Activated naive CD8-positive, alpha-beta T cell treated with anti-CD3 and anti-CD28 coated beads, Interleukin-2, amount 50 U/mL, for 24 hours (primary cell): ENCODE measurements around the gene SRBD1.

Source experiments
- ATAC-seq: fragments of 150-1000 bp; cut with Tn5 transposase; one replicate; pipeline ENCODE4 v1.10.0; 2021
- DNase-seq: peaks from one replicate; pipeline ENCODE4 v3.0.0; 2021
- H3K27ac Mint-ChIP-seq: one replicate; pipeline ENCODE4 v1.8.0; 2021; ENCODE audit warnings: mild to moderate bottlenecking, mixed read lengths
- H3K27me3 Mint-ChIP-seq: one replicate; pipeline ENCODE4 v1.8.0; 2021; ENCODE audit warnings: mixed read lengths
- H3K36me3 Mint-ChIP-seq: one replicate; pipeline ENCODE4 v1.8.0; 2021; ENCODE audit warnings: low read depth, mixed read lengths
- H3K4me1 Mint-ChIP-seq: one replicate; pipeline ENCODE4 v1.8.0; 2021; ENCODE audit warnings: mixed read lengths
- H3K4me3 Mint-ChIP-seq: one replicate; pipeline ENCODE4 v1.8.0; 2021; ENCODE audit warnings: mild to moderate bottlenecking, moderate library complexity, mixed read lengths
- H3K9me3 Mint-ChIP-seq: one replicate; pipeline ENCODE4 v1.8.0; 2021; ENCODE audit warnings: mixed read lengths

SRBD1 gene

DNA sequence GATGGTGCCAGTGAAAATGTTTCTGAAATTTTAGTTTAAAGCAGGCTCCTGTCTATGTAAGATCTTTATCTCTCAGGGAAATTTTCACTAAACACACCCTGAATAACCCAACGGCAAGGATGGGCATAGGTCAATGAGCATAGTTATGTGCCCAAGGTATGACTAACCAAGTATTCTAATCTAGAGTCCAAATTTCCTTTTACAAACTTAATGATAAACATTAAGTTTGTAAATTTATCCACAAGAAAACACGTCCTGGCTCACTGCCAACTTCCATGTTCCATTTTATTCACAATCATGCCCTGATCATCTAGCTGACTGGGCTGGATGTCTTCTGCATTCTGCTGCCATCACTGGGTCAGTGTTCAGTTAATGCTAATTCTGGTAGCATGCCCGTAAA is 151.2 kb downstream of the SRBD1 start:
- Mint-ChIP-seq H3K27me3 (no peaks in the 10 kb centered on the region), H3K36me3 (peaks cover 18% of the 10 kb centered on the region), H3K9me3 (no peaks in the 10 kb centered on the region), H3K4me1 (no peaks in the 10 kb centered on the region), H3K27ac (no peak overlapping the region), H3K4me3 (no peak overlapping the region)
- DNase-seq: no peak
- no peak for ATAC-seq

DNA sequence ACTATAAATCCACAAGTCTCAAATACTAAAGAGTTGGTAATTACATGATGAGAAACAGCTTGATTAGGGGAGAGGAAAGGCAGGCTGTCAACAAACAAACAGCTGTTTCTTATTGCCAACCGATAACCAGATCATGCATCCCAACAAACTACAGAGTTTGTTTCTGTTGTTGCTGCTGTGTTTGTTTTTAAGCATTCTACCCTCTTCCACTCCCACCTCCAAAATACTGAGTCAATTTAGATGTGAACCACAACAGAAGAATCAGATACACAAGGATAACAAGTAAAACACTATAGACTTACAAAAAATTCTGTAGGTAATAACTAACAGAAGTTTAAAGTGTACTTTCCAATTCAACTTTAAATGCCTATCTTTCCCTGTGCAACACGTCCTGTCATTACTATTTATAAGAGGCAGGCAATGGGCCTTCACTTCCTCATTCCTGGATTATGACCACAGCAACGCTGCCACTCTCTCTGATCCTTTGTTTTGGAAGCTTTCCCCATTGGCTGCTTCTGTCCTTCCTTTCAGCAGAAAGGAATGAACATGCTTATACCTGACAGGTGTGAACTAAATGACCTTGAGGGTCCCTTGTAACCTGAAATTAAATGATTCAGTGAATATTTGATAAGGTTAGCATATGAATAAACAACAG is 152.0 kb downstream of the SRBD1 start:
- no peaks in the 10 kb centered on the region for H3K4me1 Mint-ChIP-seq
- no peaks in the 10 kb centered on the region for H3K27me3 Mint-ChIP-seq
- no peak overlapping the region for H3K4me3 Mint-ChIP-seq
- peaks cover 18% of the 10 kb centered on the region for H3K36me3 Mint-ChIP-seq
- H3K9me3 Mint-ChIP-seq: no peaks in the 10 kb centered on the region
- DNase-seq (no peak), ATAC-seq (no peak)
- no peak overlapping the region for H3K27ac Mint-ChIP-seq

DNA sequence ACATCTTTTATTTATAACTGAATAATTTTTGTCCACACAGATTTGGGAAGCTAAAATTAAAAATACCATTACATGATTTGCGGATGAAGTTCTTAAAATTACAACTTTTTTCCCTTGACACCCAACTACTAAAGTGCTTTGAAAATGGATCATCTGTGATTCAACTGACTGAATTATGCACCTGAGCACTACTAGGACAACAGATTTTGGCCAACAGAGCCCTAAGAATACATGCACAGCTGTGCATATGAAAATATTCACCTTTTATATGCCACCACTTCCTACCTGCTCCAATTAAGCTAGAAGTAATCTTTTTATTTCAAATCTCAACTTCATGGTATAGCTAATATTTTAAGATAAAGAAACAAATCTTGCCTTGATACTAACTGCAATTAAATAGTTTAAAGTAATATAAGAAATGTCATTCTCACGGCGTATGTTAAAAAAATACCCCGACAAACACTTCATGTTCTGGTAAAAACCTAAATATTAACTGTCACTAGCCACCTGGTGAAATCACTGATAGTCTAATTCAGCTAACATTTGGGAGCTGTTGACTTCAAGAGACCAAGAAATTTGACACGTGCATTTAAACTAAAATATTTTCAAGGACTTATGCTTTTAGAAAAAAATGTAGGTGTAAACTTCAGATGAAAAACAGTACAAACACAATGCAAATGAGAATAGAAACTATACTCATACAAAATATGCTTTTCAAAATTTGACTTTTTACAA is 153.7 kb downstream of the SRBD1 start:
- Mint-ChIP-seq H3K4me1 (no peaks in the 10 kb centered on the region), H3K36me3 (peaks cover 14% of the 10 kb centered on the region), H3K27ac (no peak overlapping the region), H3K4me3 (no peak overlapping the region), H3K27me3 (no peaks in the 10 kb centered on the region), H3K9me3 (no peaks in the 10 kb centered on the region)
- ATAC-seq (no peak), DNase-seq (no peak)

DNA sequence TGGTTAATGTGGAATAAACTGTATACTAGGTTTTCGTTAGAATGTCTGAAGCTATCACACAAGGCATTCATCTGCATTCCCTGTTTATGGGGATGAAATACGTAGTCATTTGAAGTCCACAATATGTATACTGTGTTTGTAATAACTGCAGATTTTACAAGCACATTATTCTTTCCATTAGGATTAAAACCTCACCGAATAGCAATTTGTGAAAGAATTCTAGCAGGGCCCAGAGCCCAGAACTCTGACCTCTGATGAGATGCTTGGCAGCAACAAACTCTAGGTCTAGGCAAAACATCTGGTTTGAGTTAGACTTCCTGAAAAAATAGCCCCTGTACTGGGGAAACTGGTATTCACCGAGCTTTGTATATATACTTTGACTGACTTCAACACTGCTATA is 158.2 kb downstream of the SRBD1 start:
- Mint-ChIP-seq H3K27ac (no peak overlapping the region), H3K4me1 (no peaks in the 10 kb centered on the region), H3K36me3 (peaks cover 2% of the 10 kb centered on the region), H3K9me3 (no peaks in the 10 kb centered on the region), H3K4me3 (no peak overlapping the region), H3K27me3 (no peaks in the 10 kb centered on the region)
- ATAC-seq (no peak), DNase-seq (no peak)

DNA sequence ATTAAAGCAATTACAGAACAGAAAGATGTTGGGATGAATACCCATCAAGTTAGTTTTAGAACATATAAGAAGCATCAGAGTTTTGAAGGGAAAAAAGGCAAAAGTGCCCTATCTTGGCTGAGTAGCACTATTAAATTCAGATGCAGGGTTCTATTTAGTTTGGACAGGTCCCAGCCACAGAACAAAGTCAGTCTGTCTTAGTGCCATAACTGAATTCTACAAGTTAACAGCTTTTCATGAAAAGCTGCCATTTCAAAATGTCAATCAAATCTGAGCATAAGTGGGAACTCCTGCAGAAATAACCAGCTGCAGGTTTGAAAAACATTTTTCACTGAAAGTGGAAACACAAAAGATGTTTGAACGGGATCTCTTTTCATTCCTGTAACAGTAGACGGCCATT is 160.4 kb downstream of the SRBD1 start:
- no peak overlapping the region for H3K4me3 Mint-ChIP-seq
- no peak for DNase-seq
- no peak for ATAC-seq
- no peaks in the 10 kb centered on the region for H3K4me1 Mint-ChIP-seq
- H3K36me3 Mint-ChIP-seq: peaks cover 2% of the 10 kb centered on the region
- H3K9me3 Mint-ChIP-seq: no peaks in the 10 kb centered on the region
- no peaks in the 10 kb centered on the region for H3K27me3 Mint-ChIP-seq
- H3K27ac Mint-ChIP-seq: no peak overlapping the region

DNA sequence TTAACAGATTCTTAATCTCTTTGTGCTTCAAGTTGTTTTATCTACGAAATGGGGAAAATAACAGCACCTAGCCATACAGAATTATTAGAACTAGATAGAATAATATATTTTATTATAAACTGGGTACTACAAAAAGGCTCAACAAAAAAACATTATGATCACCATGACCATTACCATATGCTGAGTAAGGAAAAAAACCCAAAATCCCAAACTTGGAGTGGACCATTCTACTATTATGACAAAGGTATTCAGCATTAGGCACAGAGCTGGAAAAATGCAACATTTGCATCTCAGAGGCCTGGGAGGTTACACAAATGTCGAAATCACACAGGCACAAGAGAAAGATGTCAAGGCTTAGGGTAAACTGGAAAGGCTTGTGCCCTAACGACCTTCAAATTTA is 162.8 kb downstream of the SRBD1 start:
- no peak overlapping the region for H3K27ac Mint-ChIP-seq
- no peak overlapping the region for H3K4me3 Mint-ChIP-seq
- DNase-seq (no peak), ATAC-seq (no peak)
- no peaks in the 10 kb centered on the region for H3K9me3 Mint-ChIP-seq
- H3K4me1 Mint-ChIP-seq: no peaks in the 10 kb centered on the region
- H3K36me3 Mint-ChIP-seq: peaks cover 6% of the 10 kb centered on the region
- no peaks in the 10 kb centered on the region for H3K27me3 Mint-ChIP-seq

DNA sequence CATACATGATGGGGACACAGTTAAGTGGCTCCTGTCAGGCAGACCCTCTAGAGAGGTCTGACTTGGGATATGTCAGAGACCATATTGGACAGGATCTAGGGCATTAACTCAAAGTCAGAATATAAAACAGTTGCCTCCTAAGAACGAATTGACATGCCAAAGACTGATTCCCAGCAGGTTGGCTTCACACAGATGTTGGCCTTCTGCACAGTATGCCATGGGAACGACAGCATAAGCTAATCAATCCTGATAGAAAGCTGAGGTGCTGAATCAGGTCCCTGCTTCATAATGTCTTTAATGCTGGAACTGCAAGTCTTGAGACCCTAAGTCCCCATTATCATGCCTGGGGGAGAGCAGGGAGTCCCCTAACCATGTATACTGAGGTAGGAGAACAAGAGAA is 165.1 kb downstream of the SRBD1 start:
- no peaks in the 10 kb centered on the region for H3K9me3 Mint-ChIP-seq
- no peaks in the 10 kb centered on the region for H3K4me1 Mint-ChIP-seq
- H3K27me3 Mint-ChIP-seq: no peaks in the 10 kb centered on the region
- no peak overlapping the region for H3K4me3 Mint-ChIP-seq
- DNase-seq (no peak), ATAC-seq (no peak)
- H3K36me3 Mint-ChIP-seq: peaks cover 10% of the 10 kb centered on the region
- H3K27ac Mint-ChIP-seq: no peak overlapping the region

DNA sequence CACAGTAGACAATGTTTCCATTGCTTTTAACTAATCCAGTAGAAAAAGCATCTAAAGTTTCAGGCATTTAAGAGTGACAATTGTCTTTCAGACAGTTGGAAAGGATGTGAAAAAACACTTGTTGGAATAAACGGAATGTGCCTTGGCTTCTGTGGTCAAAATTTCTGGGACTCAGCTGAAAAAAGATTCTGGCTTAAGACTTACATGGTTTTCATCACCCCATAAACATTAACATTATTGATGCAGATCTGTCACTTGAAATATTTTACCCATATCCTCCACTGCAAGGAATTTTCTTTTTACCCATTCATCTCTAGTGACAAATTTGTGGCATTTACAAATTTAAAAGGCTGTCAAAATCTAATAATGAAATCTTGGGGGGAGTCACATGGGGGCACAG is 166.0 kb downstream of the SRBD1 start:
- H3K27me3 Mint-ChIP-seq: no peaks in the 10 kb centered on the region

DNA sequence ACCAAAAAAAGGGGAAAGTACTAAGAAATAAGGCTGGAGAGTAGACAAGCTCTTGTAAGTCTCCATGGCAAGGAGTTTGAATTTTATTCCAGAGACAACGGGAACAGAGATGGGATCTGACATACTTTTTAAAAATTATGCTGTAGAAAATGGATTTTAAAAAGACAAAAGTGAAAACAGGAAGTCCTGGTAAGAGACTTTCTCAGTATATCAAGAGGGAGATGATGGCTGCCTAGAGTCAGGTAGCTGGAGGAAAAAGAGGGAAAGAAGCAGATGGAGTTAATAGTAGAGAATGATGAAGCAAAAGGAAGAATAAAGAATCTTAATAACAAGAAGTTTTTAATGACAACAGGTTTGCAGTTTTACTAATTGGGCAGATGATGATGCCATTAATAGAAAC is 168.1 kb downstream of the SRBD1 start:
- H3K36me3 Mint-ChIP-seq: peaks cover 20% of the 10 kb centered on the region
- H3K4me1 Mint-ChIP-seq: no peaks in the 10 kb centered on the region
- H3K27ac Mint-ChIP-seq: no peak overlapping the region
- peaks cover 9% of the 10 kb centered on the region for H3K9me3 Mint-ChIP-seq
- H3K27me3 Mint-ChIP-seq: no peaks in the 10 kb centered on the region
- H3K4me3 Mint-ChIP-seq: no peak overlapping the region
- ATAC-seq (no peak), DNase-seq (no peak)

More for the DNA sequence above, 166.0 kb downstream of the SRBD1 start:
- Mint-ChIP-seq H3K36me3 (peaks cover 10% of the 10 kb centered on the region), H3K9me3 (no peaks in the 10 kb centered on the region), H3K27ac (no peak overlapping the region), H3K4me3 (no peak overlapping the region), H3K4me1 (no peaks in the 10 kb centered on the region)
- ATAC-seq (no peak), DNase-seq (no peak)

DNA sequence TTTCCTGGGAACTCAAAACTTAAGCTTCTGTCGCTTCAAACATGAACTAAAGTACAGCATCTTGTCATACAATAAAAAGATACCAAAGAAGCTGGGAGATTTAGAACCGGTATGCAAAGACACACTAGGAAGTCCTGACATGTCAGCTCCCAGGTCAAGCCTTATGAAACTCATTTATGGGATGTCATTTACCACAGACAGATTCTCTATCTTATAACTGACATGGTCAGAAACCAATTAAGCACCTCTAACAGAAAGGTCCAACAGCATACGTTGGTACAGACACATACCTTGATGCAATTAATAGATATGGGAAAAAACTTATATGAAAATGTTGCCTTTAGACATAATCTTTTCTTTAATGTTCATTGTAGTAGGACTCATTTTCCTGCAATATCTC is 169.0 kb downstream of the SRBD1 start:
- H3K27ac Mint-ChIP-seq: no peak overlapping the region
- H3K4me3 Mint-ChIP-seq: no peak overlapping the region
- H3K4me1 Mint-ChIP-seq: no peaks in the 10 kb centered on the region
- H3K9me3 Mint-ChIP-seq: peaks cover 15% of the 10 kb centered on the region
- H3K27me3 Mint-ChIP-seq: no peaks in the 10 kb centered on the region
- peaks cover 28% of the 10 kb centered on the region for H3K36me3 Mint-ChIP-seq
- ATAC-seq (no peak), DNase-seq (no peak)

DNA sequence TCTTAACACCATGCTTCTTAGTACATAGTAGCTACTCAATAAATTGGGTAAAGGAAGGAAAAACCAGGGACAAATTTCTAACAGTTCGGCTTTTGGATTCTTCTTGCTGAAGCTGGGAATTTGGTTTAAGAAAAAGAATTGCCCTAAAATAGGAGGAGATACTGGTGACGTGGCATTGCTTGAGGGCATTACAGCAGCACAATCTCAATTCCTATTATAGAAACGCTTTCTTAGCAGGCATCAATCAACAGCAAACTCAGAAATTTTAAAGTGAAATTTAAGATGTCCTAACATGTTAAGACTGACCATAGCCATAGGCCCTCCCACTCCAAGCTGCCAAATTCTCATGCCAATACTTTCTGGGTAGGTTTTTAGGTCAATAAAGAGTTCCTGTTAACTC is 169.5 kb downstream of the SRBD1 start:
- Mint-ChIP-seq H3K9me3 (peaks cover 16% of the 10 kb centered on the region), H3K36me3 (peaks cover 28% of the 10 kb centered on the region), H3K4me3 (no peak overlapping the region), H3K4me1 (no peaks in the 10 kb centered on the region), H3K27me3 (no peaks in the 10 kb centered on the region), H3K27ac (no peak overlapping the region)
- DNase-seq (no peak), ATAC-seq (no peak)

DNA sequence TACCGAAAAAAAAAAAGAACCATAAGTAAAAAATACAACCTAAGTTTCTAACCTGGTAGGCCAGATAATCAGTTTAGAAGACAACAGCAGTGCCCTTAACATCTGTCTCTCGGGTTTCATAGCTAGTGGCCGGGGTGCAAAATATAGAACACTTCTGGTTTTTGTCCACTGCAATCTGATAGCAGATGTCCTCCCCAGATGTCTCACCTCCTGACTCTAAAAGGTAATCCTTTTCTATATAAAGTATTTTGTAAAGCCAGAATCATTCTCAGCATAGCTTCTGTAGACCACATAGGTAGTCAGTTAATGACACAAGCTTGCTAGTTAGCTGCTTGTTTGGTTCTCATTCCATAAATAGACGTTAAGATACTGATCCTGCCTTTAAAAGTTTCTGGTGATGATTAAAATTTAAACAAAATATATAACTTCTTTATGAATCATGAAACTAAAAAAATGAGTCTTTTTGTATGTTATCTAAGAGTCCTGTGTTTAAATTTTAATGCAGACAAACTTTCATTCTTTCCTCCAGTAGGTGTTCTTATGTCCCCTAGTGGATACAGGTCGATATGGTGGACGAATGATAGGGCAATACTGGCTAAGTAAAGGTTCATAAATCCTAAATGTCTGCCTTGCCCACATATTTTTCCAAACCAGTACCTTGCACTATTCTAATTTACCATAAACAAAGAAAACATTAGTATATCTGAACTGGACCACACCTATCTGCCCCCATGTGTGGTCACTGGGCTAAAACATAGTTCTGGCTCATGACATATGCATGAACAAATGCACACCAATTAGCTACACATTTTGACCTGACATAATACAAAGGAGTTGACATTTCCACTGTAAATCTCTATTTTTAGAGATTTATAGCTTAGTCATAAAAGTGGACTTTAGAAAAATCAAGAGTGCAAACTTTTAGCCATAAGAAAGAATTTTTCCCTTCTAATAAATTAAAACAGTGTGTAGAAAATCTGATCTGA is 171.0 kb downstream of the SRBD1 start:
- Mint-ChIP-seq H3K4me1 (peaks cover 3% of the 10 kb centered on the region), H3K9me3 (peaks cover 16% of the 10 kb centered on the region), H3K27me3 (no peaks in the 10 kb centered on the region), H3K36me3 (peaks cover 36% of the 10 kb centered on the region), H3K4me3 (no peak overlapping the region), H3K27ac (no peak overlapping the region)
- ATAC-seq (no peak), DNase-seq (no peak)

DNA sequence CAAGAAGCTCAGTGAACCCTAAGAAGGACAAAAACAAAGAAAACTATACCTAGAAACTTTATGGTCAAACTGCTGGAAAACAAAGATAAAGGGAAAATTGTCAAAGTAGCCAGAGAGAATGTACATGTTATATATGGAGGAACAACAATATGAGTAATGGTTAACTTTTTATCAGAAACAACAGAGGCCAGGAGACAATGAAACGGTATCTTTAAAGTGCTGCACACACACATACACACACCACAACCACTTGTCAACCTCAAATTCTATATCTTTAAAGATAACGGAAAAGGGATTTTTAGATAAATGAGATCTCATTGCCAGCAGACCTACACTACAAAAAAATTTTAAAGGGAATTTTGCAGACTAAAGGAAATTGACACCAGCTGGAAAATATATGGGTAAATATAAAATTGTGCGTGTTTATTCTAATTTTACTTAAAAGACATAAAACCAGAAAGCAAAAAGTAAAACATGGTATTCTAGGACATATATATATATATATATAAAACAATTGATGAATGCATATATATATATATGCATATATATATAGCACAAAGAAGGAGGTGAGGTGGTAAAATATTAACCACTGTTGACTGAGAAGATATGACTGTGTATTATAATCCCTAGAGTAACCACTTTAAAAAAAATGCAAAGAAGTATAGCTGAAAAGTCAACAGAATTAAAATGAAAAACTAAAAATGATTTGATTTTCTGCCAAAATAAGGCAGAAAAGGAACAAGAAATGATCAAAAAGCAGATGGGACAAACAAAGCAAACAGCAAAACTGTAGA is 172.0 kb downstream of the SRBD1 start:
- no peak for ATAC-seq
- H3K9me3 Mint-ChIP-seq: peaks cover 16% of the 10 kb centered on the region
- H3K27ac Mint-ChIP-seq: no peak overlapping the region
- no peak for DNase-seq
- no peaks in the 10 kb centered on the region for H3K27me3 Mint-ChIP-seq
- H3K4me3 Mint-ChIP-seq: no peak overlapping the region
- H3K36me3 Mint-ChIP-seq: peaks cover 36% of the 10 kb centered on the region
- H3K4me1 Mint-ChIP-seq: peaks cover 3% of the 10 kb centered on the region

DNA sequence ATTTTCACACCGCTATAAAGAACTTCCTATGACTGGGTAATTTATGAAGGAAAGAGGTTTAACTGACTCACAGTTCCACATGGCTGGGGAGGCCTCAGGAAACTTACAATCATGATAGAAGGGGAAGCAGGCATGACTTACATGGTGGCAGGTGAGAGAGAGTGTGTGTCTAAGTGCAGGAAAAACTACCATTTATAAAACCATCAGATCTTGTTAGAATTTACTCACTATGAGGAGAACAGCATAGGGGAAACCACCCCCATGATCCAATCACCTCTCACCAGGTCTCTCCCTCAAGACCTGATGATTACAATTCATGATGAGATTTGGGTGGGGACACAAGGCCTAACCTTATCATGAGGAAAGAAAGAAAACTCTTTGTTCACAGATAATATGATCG is 174.6 kb downstream of the SRBD1 start:
- no peak for ATAC-seq
- Mint-ChIP-seq H3K4me3 (no peak overlapping the region), H3K36me3 (peaks cover 30% of the 10 kb centered on the region), H3K27ac (no peak overlapping the region), H3K9me3 (peaks cover 16% of the 10 kb centered on the region), H3K4me1 (peaks cover 3% of the 10 kb centered on the region), H3K27me3 (no peaks in the 10 kb centered on the region)
- DNase-seq: no peak
